ENCODE data around the gene ACTA1.
"Not testable (repeated sequence)": the region's sequence is repeated elsewhere in the genome, so short reads cannot be mapped to it uniquely, and the experiment has no call there.

The ACTA1 gene

DNA sequence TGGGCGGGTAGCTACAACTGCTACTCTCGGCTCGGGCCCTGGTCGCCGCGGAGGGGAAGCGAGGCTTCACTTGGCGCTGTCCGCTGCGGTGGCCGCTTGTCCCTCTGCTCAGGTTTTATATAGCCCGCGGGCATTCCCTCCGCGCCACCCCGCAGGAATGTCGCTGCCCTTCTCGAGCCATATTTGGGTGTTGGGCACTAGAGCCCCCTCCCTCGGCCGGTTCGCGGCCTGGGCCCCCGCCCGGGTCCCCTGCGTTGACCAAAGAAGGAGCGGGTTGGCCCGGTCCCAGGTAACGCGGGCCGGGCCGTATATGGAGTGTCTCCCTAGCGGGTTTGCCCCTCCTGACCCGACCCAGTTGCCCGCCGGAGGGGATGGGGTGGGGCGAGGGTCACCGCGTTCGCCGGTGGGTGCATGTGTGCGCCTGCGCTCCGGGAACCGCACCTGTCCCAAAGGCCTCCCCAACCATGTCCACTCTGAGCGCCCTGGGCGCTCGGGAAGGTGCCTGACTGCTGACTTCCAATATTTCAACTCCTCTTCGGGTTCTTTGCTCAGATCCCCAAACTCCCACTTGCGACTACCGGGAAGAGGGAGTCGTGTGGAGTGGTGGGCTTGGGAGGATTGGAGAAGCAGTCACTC is at the start of gene ACTA1:
ACTA1 (minus strand) TSS at position 90 of the 636 bp plus-strand sequence. CDS start 979 bp downstream, outside the sequence.
- peak; percentile 34 for DNase-seq

DNA sequence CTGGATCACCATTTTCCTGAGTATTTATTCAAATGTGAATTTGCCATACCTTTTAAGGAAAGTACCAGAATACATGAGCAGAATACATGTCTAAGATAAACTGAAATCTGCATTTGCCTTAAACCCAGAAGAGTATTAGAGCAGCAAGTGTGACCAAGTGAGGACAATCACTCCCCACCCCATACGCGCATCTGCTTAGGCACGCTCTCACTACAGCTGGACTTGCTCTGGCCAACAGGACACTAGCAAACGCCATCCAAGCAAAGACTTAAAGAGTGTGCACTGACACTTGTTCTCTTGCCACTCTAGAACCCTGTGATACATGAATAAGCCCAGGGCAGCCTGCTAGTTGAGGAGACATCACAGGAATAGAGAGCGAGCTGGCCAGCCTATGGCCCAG is 48.6 kb upstream of the ACTA1 start:
- DNase-seq = no peak

DNA sequence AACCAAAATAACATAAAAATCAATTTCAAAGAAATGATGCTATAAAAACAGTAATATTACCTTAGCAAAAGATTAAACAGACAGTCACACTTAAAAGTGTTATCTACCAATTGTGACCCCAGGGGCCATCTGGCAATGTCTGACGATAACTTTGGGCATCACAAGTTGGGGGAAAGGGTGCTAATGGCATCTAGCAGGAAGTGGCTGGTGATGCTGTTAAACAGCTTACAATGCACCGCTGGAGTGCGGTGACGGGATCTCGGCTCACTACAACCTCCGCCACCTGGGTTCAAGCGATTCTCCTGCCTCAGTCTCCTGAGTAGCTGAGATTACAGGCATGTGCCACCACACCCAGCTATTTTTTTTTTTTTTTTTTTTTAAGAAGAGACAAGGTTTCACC is 46.6 kb upstream of the ACTA1 start:
- no peak for DNase-seq

DNA sequence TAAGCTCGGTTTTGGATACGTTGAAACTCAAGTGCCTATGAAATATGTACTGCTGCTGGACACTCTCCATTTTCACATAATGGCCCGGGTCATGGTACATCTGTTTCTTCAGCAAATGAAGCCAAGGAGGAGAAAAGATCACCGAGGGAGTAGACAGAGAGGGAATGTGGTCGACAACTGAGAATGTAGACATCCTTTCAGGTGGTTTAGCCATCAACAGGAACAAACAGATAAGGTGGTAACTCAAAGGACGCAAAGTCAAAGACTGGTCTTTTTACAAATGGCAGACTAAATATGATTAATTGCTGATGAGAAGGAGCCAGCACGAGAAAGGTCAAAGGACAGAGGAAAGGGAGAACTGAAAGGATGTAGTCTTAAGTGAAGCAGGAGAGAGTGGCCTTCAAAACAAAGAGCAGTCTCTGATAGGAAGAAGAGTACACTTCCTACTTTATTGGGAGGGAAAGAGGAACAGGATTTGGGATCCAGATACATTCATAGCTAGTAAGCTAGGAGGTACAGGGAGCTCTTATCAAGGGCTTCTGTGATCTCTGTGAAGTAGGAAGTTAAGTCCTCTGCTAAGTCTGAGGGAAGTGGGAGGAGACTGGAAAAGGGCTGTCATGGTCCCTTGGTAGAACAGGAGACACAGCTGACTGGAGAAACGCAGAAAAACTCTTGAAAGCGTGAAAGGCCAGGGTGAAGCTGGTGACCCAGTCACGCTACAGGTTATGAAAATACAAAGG is 45.9 kb upstream of the ACTA1 start:
- DNase-seq = no peak

DNA sequence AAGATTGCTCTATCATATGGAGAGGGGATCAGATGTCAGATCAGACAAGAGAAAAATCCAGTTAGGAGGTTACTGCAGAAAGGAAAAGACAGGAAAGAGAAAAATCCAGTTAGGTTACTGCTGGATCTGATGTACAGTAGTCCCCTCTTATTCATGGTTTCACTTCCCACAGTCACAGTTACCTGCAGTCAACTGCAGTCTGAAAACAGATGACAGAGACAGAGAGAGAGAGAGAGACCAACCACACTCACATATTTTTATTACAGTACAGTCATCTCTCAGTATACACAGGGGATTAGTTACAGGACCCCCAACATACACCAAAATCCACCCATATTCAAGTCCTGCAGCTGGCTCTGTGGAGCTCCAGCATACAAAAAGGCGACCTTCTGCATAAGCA is 45.0 kb upstream of the ACTA1 start:
- no peak for DNase-seq

DNA sequence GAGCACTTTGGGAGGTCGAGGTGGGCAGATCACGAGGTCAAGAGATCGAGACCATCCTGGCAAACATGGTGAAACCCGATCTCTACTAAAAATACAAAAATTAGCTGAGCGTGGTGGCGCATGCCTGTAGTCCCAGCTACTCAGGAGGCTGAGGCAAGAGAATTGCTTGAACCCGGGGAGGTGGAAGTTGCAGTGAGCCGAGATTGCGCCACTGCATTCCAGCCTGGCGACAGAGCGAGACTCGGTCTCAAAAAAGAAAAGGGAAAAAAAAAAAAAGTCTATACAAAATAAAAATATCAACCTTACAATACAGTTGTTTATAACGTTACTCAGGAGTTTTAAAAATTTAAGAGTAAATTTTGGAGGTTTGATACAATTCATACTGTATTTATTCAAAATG is 42.0 kb upstream of the ACTA1 start:
- DNase-seq = not testable (repeated sequence)

DNA sequence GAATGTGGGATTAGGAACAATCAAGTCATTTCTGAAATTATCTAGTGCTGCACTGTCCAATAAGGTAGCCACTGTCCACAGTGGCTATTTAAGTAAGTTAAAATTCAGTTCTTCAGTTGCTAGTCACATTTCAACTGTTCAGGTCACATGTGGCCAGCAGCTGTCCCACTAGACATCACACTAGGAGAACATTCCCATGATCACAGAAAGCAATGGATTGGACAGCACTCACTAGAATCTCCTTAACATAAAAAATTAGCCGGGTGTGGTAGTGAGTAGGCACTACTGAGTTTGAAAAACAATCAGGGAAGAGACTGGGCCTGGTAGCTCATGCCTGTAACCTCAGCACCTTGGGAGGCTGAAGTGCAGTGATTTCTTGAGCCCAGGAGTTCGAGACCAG is 40.6 kb upstream of the ACTA1 start:
- DNase-seq = no peak

DNA sequence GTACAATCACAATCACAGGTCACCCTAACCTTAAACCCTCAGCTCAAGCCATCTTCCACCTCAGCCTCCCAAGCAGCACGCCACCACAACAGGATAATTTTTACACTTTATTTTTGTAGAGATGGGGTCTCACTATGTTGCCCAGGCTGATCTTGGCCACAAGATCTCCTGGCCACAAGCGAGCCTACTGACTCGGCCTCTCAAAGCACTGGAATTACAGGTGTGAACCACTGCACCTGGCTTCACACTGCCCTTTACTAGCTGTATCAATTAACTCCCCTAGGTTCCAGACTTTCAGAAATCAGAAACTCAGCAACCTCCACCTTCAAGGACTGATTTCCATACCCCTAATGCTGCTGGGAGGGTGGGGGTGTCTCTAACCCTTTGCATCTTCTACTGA is 37.3 kb upstream of the ACTA1 start:
- DNase-seq = no peak

DNA sequence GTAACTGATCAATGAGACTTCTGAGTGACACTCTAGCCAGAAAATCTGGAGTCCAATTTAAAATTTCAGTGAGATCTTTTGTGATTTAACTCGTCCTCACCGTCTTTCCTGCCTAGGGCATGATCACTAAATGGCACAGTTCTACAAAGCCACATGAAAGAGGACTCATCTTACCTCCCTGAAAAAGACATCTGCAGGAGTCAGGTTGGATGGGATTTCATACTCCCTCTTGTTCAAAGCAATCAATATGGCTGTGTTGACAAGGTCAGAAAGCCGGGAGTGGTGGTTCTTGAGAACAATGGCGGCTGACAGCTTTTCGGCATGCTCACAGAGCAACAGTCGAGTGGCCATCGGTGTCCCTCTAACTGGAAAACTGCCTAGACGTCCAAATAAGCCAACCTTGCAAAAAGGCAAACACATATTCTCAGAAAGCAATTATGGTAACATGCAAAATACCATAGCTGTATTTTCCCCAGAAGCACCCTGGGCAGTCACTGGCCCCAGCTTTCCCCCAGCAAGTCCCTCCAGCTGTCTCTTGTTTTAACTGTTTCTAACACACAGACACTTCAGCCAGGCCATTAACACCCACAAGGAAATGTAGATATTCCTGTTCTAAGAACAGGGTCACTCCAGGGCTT is 36.6 kb upstream of the ACTA1 start:
- no peak for DNase-seq

DNA sequence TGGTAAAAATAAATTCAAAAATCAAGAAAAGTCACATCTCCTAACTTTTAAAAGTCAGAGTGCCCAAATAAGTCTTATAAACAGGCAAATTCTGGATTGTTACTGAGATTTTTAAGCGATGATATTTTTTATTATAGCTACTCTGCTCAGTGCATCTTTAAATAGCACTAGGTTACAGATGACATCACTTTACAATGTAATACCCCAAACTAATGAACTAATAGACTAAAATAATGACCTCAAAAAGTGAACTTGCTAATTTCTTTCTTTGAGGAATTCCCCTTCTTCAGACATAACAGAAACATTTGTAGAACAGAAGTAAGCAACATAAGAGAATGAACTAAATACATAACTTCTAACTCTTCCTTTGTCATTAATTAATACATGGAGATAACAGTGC is 33.0 kb upstream of the ACTA1 start:
- no peak for DNase-seq

DNA sequence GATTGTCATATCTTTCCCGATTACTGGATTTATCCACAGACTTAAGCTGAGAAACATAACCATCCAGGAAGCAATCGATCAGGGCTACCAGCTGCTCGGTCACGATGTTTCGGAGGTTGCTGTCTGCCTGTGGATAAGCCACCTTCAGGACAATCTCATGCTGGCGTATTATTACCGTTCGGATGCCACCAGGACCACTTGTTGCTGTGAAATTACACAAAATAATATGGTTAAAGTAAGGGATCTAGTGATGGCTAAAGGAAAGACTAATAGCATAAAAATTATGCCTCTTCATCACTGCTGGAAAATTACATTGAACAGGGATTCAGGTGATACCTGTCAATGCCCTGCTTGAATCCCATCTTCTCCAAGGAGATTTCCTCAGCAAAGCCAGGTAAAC is 30.8 kb upstream of the ACTA1 start:
- DNase-seq = no peak

DNA sequence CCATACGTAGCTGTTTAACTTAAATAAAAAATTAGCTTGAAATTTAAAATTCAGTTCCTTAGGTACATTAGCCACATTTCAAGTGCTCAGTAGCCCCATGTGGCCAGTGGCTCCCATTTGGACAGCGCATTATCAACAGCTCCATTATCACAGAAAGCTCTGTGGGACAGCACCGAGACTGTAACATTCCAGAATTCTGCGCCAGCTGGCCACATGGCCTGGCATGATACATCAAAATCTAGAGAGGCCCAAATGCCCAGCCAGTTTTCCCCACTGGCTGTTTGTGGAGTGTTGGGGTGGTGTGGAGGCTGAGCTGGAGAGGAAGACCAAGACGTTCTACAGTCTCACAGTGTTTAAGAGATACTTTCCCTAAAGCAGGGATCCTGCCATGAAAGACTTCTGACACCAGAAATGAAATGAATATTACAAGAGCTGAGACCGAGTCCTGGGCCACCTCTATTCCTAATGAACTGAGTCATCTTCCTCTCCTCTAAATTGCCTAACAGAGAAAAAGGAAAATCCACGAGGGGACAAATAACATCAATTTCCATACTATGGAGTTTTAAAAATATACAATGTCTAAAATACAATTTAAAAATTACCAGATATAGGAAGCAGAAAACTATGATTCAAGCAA is 27.3 kb upstream of the ACTA1 start:
- DNase-seq = no peak

DNA sequence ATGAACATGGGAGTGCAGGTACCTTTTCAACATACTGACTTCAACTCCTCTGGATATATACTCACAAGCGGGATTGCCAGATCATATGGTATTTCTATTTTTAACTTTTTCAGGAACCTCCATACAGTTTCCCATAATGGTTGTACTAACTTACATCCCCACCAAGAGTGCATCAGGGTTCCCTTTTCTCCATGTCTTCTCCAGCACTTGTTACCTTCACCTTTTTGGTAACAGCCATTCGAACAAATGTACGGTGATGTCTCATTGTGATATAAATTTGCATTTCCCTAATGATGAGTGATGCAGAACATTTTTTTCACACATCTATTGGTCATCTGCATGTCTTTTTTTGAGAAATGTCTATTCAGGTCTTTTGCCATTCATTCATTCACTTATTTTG is 25.9 kb upstream of the ACTA1 start:
- no peak for DNase-seq

DNA sequence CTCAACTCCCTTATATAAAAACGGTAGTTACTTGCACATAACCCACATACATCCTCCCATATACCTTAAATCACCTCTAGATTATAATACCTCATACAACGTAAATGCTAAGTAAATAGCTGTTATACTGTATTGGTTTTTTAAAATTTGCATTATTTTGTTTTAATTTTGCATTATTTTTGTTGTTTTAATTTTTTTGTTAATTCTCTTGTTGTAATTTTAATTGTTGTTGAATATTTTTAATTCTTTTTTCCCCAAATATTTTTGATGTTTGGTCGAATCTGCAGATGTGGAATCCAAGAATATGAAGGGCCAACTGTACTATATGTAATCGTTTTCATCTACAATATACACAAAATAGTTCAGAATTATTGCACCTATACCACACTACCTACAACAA is 23.5 kb upstream of the ACTA1 start:
- DNase-seq = no peak

DNA sequence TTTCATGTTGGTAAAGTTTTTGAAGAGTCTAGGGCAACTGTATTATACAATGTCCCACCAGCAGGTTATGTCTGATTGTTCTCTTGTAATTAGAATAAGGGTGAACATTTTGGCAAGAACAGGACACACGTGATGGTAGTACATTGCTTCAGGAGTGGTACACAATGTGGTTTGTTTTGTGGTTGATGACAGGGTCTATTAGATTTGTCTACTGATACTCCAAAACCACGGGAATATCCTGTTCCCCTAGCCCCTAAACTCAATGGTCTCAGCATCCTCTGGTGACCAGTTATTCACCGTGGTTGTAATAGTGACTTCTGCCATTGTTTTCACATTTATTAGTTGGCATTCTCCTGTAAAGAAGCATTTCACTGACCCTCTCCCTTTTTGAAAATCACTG is 22.1 kb upstream of the ACTA1 start:
- no peak for DNase-seq

DNA sequence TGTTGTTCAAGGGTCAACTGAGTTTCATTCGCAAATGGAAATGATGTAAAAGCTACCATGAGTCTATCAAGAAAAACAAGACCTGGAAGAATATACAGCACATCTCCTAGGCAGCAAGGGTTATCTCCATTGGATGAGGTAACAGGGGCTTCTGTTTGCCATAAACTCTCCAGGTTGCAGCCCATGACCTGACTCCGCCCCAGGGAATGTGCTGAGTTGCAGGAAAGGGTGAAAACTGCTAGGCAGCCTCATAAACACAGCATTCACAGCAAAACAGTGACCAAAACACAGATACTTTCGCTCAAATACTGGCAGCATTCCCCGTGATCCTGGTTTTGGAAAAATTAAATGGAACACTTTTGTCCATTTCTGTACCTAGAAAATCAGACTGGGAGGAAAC is 20.2 kb upstream of the ACTA1 start:
- DNase-seq = no peak

DNA sequence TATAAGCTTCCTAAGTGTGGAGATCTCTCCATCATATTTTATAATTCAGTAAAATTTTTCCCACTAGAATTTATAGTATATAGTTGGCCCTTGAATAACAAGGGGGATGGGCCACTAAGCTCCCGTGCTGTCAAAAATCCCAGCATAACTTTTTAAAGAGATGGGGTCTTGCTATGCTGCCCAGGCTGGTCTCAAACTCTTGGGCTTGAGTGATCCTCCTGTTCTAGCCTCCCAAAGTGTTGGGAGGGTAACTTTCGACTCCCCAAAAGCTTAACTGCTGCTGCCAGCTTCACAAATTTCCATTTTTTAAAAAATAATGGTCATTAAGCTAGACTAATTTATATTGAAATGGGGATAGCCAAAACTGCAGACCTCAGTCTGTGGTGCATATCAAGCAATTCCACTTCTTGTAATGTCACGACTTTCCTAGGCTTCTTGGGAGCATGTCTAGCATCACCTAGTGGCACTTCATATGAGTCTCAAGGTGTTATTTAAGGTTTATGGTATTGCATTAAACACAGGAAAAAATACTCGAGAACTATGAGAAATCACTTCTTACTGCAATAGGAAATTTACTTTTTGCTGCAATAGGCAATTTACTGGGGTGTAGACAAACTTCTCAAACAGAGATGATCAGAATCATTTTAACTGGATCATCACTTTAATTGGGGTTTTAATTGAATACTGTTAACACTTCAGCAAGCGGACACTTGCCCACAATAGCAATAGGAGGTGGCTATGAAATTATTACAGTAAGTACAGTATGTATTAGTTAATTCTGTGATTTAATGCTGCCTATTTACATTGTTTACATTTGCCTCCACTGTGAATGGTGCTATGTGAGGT is 19.3 kb upstream of the ACTA1 start:
- no peak for DNase-seq

DNA sequence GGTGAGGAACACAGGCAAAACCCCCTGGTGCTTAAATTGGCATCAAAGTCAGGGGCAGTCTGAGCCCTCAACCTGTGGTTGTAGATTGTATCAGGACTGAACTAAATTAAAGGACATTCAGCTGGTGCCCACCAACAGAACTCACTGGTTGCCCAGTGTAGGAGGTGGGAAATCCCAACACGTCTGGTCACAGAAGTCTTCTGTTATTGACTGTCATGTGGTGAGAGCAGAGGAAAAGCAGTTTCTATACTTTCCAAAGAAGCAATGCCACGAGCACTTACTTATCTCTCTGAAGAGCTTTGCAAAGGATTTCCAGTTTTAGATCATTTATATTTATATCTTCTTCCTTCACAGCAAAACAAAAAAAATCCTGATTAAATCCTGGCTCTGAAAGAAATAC is 15.0 kb upstream of the ACTA1 start:
- DNase-seq = no peak

DNA sequence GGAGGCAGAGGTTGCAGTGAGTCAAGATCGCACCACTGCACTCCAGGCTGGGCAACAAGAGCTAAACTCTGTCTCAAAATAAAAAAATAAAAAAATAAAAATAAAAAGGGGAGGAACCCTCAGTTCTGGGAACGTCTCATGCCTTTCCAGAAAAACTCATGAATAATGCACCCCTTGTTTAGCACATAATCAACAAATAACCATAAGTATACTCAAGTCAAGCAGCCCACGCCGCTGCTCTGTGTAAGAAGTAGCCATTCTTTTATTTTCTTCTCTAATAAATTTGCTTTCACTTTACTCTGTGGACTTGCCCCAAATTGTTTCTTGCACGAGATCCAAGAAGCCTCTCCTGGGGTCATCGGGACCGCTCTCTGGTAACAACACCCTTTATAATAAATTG is 14.5 kb upstream of the ACTA1 start:
- DNase-seq = no peak

DNA sequence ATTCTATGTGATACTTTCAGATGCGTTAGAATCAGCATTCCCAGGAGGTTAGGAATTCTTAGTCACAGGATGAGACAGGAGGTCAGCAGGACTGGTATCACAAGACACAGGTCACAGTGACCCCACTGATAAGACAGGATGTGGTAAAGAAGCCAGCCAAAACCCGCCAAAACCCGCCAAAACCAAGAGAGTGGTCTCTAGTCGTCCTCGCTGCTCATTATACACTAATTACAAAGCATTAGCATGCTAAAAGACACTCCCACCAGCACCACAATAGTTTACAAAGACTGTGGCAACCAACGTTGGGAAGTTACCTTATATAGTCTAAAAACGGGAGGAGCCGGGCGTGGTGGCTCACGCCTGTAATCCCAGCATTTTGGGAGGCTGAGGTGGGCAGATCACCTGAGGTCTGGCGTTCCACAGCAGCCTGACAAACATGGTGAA is 13.9 kb upstream of the ACTA1 start:
- no peak for DNase-seq

DNA sequence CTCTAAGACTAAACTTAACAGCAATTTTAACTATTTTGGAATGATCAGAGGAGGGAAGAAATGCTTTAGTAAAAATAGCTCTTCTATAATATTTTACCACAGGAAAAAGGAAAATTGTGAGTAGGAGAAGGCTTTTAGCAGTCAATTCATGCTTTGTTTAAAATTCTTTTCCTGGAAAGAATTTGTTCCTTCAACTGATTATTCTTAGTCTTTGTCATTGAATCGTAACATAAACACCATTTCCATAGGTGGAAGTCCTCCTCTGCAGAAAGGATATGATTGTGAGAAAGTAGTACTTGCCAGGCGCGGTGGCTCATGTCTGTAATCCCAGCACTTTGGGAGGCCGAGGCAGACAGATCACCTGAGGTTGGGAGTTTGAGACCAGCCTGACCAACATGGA is 11.9 kb upstream of the ACTA1 start:
- no peak for DNase-seq

DNA sequence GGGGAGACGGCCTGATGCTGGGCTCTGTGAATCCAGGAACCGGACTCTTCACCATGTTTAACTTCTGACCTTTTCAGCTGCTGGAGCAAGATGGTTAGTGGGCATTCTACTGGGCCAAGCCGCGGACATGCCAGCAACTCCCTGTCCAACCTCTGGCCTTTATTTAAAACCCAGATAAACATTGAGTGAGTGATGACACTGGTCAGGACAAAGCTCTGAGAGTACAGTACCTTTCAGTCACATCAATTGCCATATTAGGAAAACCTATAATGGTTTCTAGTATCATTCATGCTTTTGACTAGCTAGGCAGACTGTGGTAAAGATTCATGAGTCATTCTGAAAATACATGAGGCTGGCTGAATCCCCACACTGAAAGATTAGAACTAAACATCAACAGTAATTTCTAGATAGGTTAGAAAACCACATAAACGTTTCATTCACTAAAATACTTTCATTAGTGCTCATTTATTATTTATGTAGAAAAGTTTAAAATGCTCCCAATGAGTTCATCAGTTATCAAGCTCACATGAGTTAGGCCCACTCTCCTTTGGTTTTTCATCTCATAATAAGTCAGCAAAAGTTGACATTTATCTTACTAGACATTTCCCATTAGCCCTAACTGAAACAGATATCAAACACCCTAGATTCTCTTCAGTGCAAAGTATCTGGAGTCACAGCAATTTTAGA is 7.1 kb upstream of the ACTA1 start:
- DNase-seq = no peak

All from retina (tissue), 1 donor.